Endothelial cell of umbilical vein (primary cell): Measurements from ENCODE around the gene GLUL. TPM values are rescaled to one million over a fixed set of nuclear protein-coding genes. Genes with fewer than 3 reads are reported as not detected.

ENCODE experiments used
- BruUV-seq: library from RNA; stranded (reverse); fragments of 400-500 nt; replicated peaks from 2 replicates; lab custom pipeline; 2021; lab: Mats Ljungman, UMichigan
- CTCF ChIA-PET: fragments of 300-600, 350-600 bp; sonication (Branson Sonifier 250); formaldehyde crosslinking; loops from one replicate; lab custom pipeline; 2021; ENCODE audit warnings: antibody characterized with exemption, inconsistent platforms; lab: Charles Lee
- POLR2A ChIA-PET: fragments of 300-600, 350-600 bp; sonication (Branson Sonifier 250); formaldehyde crosslinking; loops from one replicate; lab custom pipeline; 2021; ENCODE audit warnings: antibody characterized with exemption, inconsistent platforms; lab: Charles Lee
- DNase-seq: peaks from one replicate; pipeline ENCODE4 v3.0.0-alpha.2; 2011; ENCODE audit warnings: low read depth, low spot score
- FAIRE-seq: peaks from 2 replicates; lab custom pipeline; 2011; peaks lifted over from hg19 to GRCh38; lab: Jason Lieb, UNC
- H2AFZ ChIP-seq: 2 replicates; pipeline ENCODE4 v1.6.0; 2012; ENCODE audit warnings: low read depth, low read length, control low read depth, inconsistent platforms
- H3K27ac ChIP-seq: 2 replicates; pipeline ENCODE4 v1.5.1; 2011; ENCODE audit warnings: low read depth, mild to moderate bottlenecking, control low read depth, low read length, moderate library complexity; ENCODE audit not compliant: insufficient read depth
- H3K27me3 ChIP-seq, 2 experiments: 2 replicates each; pipeline versions ENCODE4 v1.6.0 to v1.6.1; 2011; ENCODE audit warnings: low read length in 2 of 2, mixed read lengths in 1 of 2; ENCODE audit not compliant: control insufficient read depth in 2 of 2, insufficient read depth in 2 of 2
- H3K36me3 ChIP-seq, 2 experiments: 2 replicates in 1 of 2; 3 replicates in 1 of 2; pipeline ENCODE4 v1.5.1; 2011; ENCODE audit warnings: low read length in 2 of 2, mild to moderate bottlenecking in 1 of 2, moderate library complexity in 1 of 2; ENCODE audit not compliant: control insufficient read depth in 2 of 2, insufficient read depth in 2 of 2; ENCODE audit errors: extremely low read depth in 1 of 2
- H3K4me1 ChIP-seq: 3 replicates; pipeline ENCODE4 v1.5.1; 2011; ENCODE audit warnings: mild to moderate bottlenecking, low read length; ENCODE audit not compliant: control insufficient read depth, insufficient read depth; ENCODE audit errors: extremely low read depth
- H3K4me2 ChIP-seq: 2 replicates; pipeline ENCODE4 v1.6.1; 2011; ENCODE audit warnings: low read length, control low read depth, mixed read lengths; ENCODE audit not compliant: insufficient read depth
- H3K4me3 ChIP-seq, 3 experiments: fragments of 200-600 bp in 1 of 3; sonication (generic), shearing (Covaris generic) in 1 of 3; replicated peaks in 1 of 3; 2 replicates each; pipeline ENCODE4 v1.5.1; 2011 to 2016; ENCODE audit warnings: control low read depth in 3 of 3, low read length in 3 of 3, mild to moderate bottlenecking in 2 of 3, inconsistent platforms in 1 of 3, low read depth in 1 of 3, moderate library complexity in 1 of 3; ENCODE audit not compliant: insufficient read depth in 1 of 3
- H3K79me2 ChIP-seq: 2 replicates; pipeline ENCODE4 v1.6.0; 2012; ENCODE audit warnings: low read length, inconsistent platforms; ENCODE audit not compliant: control insufficient read depth, insufficient read depth
- H3K9ac ChIP-seq: replicated peaks from 2 replicates; pipeline ENCODE3; 2011; ENCODE audit warnings: low read length, control low read depth; ENCODE audit not compliant: insufficient read depth; ENCODE audit errors: extremely low read depth
- H3K9me1 ChIP-seq: replicated peaks from 3 replicates; pipeline ENCODE4 v1.6.0; 2011; ENCODE audit warnings: mild to moderate bottlenecking, low read length; ENCODE audit not compliant: control insufficient read depth, insufficient read depth; ENCODE audit errors: extremely low read depth
- H3K9me3 ChIP-seq: replicated peaks from 2 replicates; pipeline ENCODE4 v1.5.1; 2012; ENCODE audit warnings: low read length, inconsistent platforms; ENCODE audit not compliant: control insufficient read depth, insufficient read depth
- H4K20me1 ChIP-seq: replicated peaks from 2 replicates; pipeline ENCODE3; 2011; ENCODE audit warnings: mild to moderate bottlenecking, low read length; ENCODE audit not compliant: control insufficient read depth, insufficient read depth; ENCODE audit errors: extremely low read depth
- EZH2 ChIP-seq: IDR thresholded peaks from 2 replicates; pipeline ENCODE4 v1.6.1; 2012; ENCODE audit warnings: borderline replicate concordance, low read depth, mild to moderate bottlenecking, moderate library complexity, low read length, inconsistent platforms; ENCODE audit not compliant: severe bottlenecking
- FOS ChIP-seq: IDR thresholded peaks from 2 replicates; pipeline ENCODE4 v1.6.1; 2011; ENCODE audit warnings: mild to moderate bottlenecking, low read length, moderate library complexity, borderline replicate concordance; ENCODE audit not compliant: insufficient read depth
- GATA2 ChIP-seq: IDR thresholded peaks from 2 replicates; pipeline ENCODE4 v1.7.0; 2011; ENCODE audit warnings: low read depth, mild to moderate bottlenecking, moderate library complexity, mixed read lengths, low read length; ENCODE audit not compliant: insufficient read length, insufficient read depth
- JUN ChIP-seq: IDR thresholded peaks from 2 replicates; pipeline ENCODE4 v1.6.1; 2011; ENCODE audit warnings: borderline replicate concordance, low read depth; ENCODE audit not compliant: insufficient read length, insufficient read depth
- MYC ChIP-seq: IDR thresholded peaks from one replicate; pipeline ENCODE4 v1.6.1; 2011; ENCODE audit warnings: mild to moderate bottlenecking, low read depth, low read length
- POLR2A ChIP-seq: IDR thresholded peaks from 2 replicates; pipeline ENCODE4 v1.6.1; 2012; ENCODE audit warnings: low read depth, mild to moderate bottlenecking, control low read depth, low read length
- POLR2AphosphoS5 ChIP-seq: IDR thresholded peaks from 2 replicates; pipeline ENCODE4 v1.6.1; 2012; ENCODE audit warnings: low read depth, mild to moderate bottlenecking, control low read depth, low read length, moderate library complexity; ENCODE audit not compliant: insufficient read depth
- dilution Hi-C: fragments of 300-500 bp; cut with MboI; formaldehyde crosslinking; loops from one replicate; pipeline ENCODE4 v1.15.0; 2019; ENCODE audit warnings: low sequenced_read_pairs; ENCODE audit not compliant: extremely low pct_ligation_motif_present
- intact Hi-C: fragments of 100-400 bp; cut with micrococcal nuclease; formaldehyde crosslinking; loops from one replicate; pipeline ENCODE4 v1.10.0; 2022
- polyA plus RNA-seq, 4 experiments: library from polyadenylated mRNA; depleted of rRNA in 3 of 4; stranded (reverse) in 3 of 4; unstranded in 1 of 4; fragments of >200 nt; gene quantifications; 2 replicates each; pipeline versions ENCODE4 v1.2.1 to v1.2.3, GENCODE V29; 2011 to 2012; ENCODE audit warnings: missing spikeins in 1 of 4
- total RNA-seq: library from RNA; stranded (reverse); gene quantifications from 2 replicates; pipeline ENCODE4 v1.2.3, GENCODE V29; 2021
- TF ChIP-seq, protein P1 (sequence below): IDR thresholded peaks from 2 replicates; pipeline ENCODE4 v1.6.1; 2011; ENCODE audit not compliant: insufficient read depth, insufficient read length
- TF ChIP-seq, protein P2 (sequence below), 2 donors: IDR thresholded peaks; 1 replicate in 1 of 2; 2 replicates in 1 of 2; pipeline ENCODE4 v1.5.1; 2011; ENCODE audit warnings: low read length in 2 of 2, mild to moderate bottlenecking in 2 of 2, moderate library complexity in 2 of 2, control low read depth in 1 of 2, inconsistent platforms in 1 of 2, low read depth in 1 of 2; ENCODE audit not compliant: insufficient read depth in 1 of 2; ENCODE audit errors: extremely low read depth in 1 of 2

Gene GLUL
- total and polyA plus RNA-seq, 2 donors (not counting 3 experiments of a cell fraction or from before 2014, with no cell fraction given): 172 to 187 TPM

DNA sequence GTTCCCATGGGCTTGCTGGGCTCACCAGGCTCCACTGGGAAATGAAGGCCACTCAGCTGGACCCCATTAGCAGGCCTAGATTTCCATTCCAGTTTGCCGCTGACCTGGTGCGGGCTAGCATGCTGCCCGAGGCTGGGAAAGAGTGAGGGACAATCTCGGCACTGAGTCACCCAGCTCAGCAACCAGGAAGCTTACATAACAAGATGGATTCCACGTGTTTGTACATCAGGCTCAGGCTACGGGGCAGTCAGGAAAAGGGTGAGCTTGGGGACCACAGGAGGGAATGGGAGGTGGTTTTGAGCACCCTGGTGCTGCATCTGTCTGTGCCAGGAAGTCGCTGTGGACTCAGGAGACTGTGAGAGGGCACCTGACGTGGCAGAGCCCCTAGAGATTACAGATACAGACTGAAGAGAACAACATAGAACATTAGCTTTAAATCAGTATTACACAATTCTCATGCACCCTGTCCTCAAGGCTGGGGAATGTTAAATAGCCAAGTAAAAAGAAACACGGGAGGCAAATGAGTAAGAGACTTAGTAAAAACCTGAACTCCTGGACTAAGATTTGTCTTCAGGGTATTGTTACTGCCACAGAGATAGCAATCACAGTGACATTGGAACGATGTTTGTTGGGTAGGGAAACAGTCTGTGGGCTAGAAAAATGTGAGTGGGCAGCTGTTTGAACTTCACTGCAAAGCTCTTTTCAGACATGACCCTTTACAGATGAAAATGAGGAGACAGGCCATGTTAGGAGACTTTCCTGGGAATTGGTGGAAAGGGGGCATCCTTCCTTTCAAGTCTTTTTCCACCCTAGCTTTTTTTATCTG, 51.1 kb downstream of the GLUL start:
- CTCF ChIA-PET: no interaction called here
- intact Hi-C loops: no loop called here
- Histone ChIP-seq H4K20me1 (no peaks in the 10 kb centered on the region), H3K36me3 (no peaks in the 10 kb centered on the region), H2AFZ (no peak overlapping the region), H3K9me3 (no peaks in the 10 kb centered on the region), H3K4me3 (no peak overlapping the region), H3K9ac (no peak overlapping the region), H3K9me1 (no peaks in the 10 kb centered on the region), H3K79me2 (no peaks in the 10 kb centered on the region), H3K4me1 (no peaks in the 10 kb centered on the region), H3K27ac (no peak overlapping the region), H3K27me3 (no peaks in the 10 kb centered on the region), H3K4me2 (no peak overlapping the region)
- BruUV-seq: no TSS peak
- FAIRE-seq (no peak), DNase-seq (no peak)
- TF ChIP-seq POLR2AphosphoS5 (no peak), MYC (no peak)
- dilution Hi-C loops: no loop called here
- POLR2A ChIA-PET: no interaction called here

DNA sequence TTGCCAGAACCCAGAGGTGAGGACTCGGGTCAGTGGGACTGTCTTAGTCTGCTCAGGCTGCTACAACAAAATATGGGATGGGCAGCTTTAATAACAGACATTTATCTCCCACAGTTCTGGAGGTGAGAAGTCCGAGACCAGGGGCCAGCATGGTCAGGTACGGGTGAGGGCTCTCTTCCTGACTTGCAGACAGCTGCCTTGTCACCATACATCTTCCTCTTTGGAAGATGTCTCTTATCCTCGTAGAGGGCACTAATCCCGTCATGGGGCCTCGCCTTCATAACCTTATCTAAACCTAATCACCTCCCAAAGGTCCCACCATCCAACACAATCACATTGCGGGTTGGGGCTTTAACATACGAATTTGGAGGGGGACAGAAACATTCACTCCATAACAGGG, 51.9 kb downstream of the GLUL start:
- CTCF ChIA-PET: interaction anchor here (1.0 kb wide), 1 partner anchor 155 kb away, joined by 3 read pairs; no protein-coding TSS in a partner anchor
- H2AFZ ChIP-seq: no peak overlapping the region
- intact Hi-C loops: no loop called here

More for the DNA sequence above, 51.9 kb downstream of the GLUL start:
- FAIRE-seq (no peak), DNase-seq (no peak)
- Histone ChIP-seq H3K36me3 (no peaks in the 10 kb centered on the region), H3K27ac (no peak overlapping the region), H3K27me3 (no peaks in the 10 kb centered on the region), H3K9me1 (no peaks in the 10 kb centered on the region), H3K4me2 (no peak overlapping the region), H3K4me1 (no peaks in the 10 kb centered on the region), H3K4me3 (no peak overlapping the region), H3K9me3 (no peaks in the 10 kb centered on the region), H4K20me1 (no peaks in the 10 kb centered on the region), H3K9ac (no peak overlapping the region), H3K79me2 (no peaks in the 10 kb centered on the region)
- dilution Hi-C loops: no loop called here
- no TSS peak for BruUV-seq
- POLR2A ChIA-PET: no interaction called here
- TF ChIP-seq MYC: no peak
- TF ChIP-seq, protein P1, sequence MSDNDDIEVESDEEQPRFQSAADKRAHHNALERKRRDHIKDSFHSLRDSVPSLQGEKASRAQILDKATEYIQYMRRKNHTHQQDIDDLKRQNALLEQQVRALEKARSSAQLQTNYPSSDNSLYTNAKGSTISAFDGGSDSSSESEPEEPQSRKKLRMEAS: no peak
- TF ChIP-seq, protein P2, sequence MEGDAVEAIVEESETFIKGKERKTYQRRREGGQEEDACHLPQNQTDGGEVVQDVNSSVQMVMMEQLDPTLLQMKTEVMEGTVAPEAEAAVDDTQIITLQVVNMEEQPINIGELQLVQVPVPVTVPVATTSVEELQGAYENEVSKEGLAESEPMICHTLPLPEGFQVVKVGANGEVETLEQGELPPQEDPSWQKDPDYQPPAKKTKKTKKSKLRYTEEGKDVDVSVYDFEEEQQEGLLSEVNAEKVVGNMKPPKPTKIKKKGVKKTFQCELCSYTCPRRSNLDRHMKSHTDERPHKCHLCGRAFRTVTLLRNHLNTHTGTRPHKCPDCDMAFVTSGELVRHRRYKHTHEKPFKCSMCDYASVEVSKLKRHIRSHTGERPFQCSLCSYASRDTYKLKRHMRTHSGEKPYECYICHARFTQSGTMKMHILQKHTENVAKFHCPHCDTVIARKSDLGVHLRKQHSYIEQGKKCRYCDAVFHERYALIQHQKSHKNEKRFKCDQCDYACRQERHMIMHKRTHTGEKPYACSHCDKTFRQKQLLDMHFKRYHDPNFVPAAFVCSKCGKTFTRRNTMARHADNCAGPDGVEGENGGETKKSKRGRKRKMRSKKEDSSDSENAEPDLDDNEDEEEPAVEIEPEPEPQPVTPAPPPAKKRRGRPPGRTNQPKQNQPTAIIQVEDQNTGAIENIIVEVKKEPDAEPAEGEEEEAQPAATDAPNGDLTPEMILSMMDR (IDR thresholded peaks at IDR 0.05; ENCODE audit: extremely low read depth in 1 of 2, insufficient read depth in 1 of 2, low read depth in 1 of 2, low read length in 2 of 2): no peak
- TF ChIP-seq POLR2AphosphoS5: no peak
- TF ChIP-seq FOS: no peak
- no peak for TF ChIP-seq EZH2
- no peak for TF ChIP-seq POLR2A
- no peak for TF ChIP-seq JUN
- no peak for TF ChIP-seq GATA2
